HEK293 (cell line): ENCODE data around the gene XIAP.

Experiments used
- HOXD13 ChIP-seq: sonication (generic); formaldehyde crosslinking; IDR thresholded peaks from 2 replicates; pipeline ENCODE4 v1.8.0; 2022; ENCODE audit warnings: missing genetic modification reagents, borderline replicate concordance
- MYNN ChIP-seq: fragments of 450-650 bp; formaldehyde crosslinking; IDR thresholded peaks from 2 replicates; pipeline ENCODE4 v1.5.1; 2016; ENCODE audit warnings: missing biosample characterization, missing genetic modification characterization, borderline replicate concordance
- OSR2 ChIP-seq: fragments of 450-650 bp; formaldehyde crosslinking; IDR thresholded peaks from 2 replicates; pipeline ENCODE4 v1.5.1; 2016; ENCODE audit warnings: missing biosample characterization, missing genetic modification characterization
- REPIN1 ChIP-seq: fragments of 450-650 bp; formaldehyde crosslinking; IDR thresholded peaks from 2 replicates; pipeline ENCODE4 v1.5.1; 2017; ENCODE audit warnings: missing biosample characterization, missing genetic modification characterization, low read depth
- YY2 ChIP-seq: fragments of 450-650 bp; formaldehyde crosslinking; IDR thresholded peaks from 2 replicates; pipeline ENCODE4 v1.5.1; 2016; ENCODE audit warnings: missing biosample characterization, missing genetic modification characterization
- ZBTB17 ChIP-seq: fragments of 450-650 bp; formaldehyde crosslinking; IDR thresholded peaks from 2 replicates; pipeline ENCODE4 v1.5.1; 2016; ENCODE audit warnings: missing biosample characterization, missing genetic modification characterization
- ZFHX2 ChIP-seq: fragments of 450-650 bp; formaldehyde crosslinking; conservative IDR thresholded peaks from 2 replicates; pipeline ENCODE4 v1.5.1; 2016; ENCODE audit warnings: missing biosample characterization, missing genetic modification characterization
- ZFP69B ChIP-seq: fragments of 450-650 bp; formaldehyde crosslinking; IDR thresholded peaks from 2 replicates; pipeline ENCODE4 v1.5.1; 2016; ENCODE audit warnings: missing biosample characterization, missing genetic modification characterization
- ZNF132 ChIP-seq: fragments of 450-650 bp; formaldehyde crosslinking; IDR thresholded peaks from 2 replicates; pipeline ENCODE4 v1.5.1; 2017; ENCODE audit warnings: missing biosample characterization, missing genetic modification characterization, borderline replicate concordance
- ZNF133 ChIP-seq: fragments of 450-650 bp; formaldehyde crosslinking; IDR thresholded peaks from 2 replicates; pipeline ENCODE4 v1.5.1; 2016; ENCODE audit warnings: missing biosample characterization, missing genetic modification characterization
- ZNF16 ChIP-seq: fragments of 450-650 bp; formaldehyde crosslinking; IDR thresholded peaks from 2 replicates; pipeline ENCODE4 v1.5.1; 2016; ENCODE audit warnings: low read depth, missing biosample characterization, missing genetic modification characterization
- ZNF214 ChIP-seq: fragments of 450-650 bp; formaldehyde crosslinking; IDR thresholded peaks from 2 replicates; pipeline ENCODE4 v1.5.1; 2017; ENCODE audit warnings: missing biosample characterization, mild to moderate bottlenecking, missing genetic modification characterization, borderline replicate concordance
- ZNF274 ChIP-seq, 2 experiments: fragments of 200-500 bp in 1 of 2; fragments of 450-650 bp in 1 of 2; sonication (Bioruptor generic) in 1 of 2; formaldehyde crosslinking in 1 of 2; IDR thresholded peaks; 2 replicates each; pipeline versions ENCODE4 v1.5.1 to v1.6.1; 2014 to 2016; ENCODE audit warnings: borderline replicate concordance in 1 of 2, inconsistent platforms in 1 of 2, low read length in 1 of 2, missing biosample characterization in 1 of 2, missing genetic modification characterization in 1 of 2
- ZNF302 ChIP-seq: fragments of 450-650 bp; formaldehyde crosslinking; IDR thresholded peaks from 2 replicates; pipeline ENCODE4 v1.5.1; 2016; ENCODE audit warnings: missing biosample characterization, missing genetic modification characterization, low read depth
- ZNF366 ChIP-seq: fragments of 450-650 bp; formaldehyde crosslinking; conservative IDR thresholded peaks from 2 replicates; pipeline ENCODE4 v1.5.1; 2016; ENCODE audit warnings: missing biosample characterization, missing genetic modification characterization
- ZNF426 ChIP-seq: fragments of 450-650 bp; formaldehyde crosslinking; IDR thresholded peaks from 2 replicates; pipeline ENCODE4 v1.5.1; 2017; ENCODE audit warnings: missing biosample characterization, missing genetic modification characterization, mild to moderate bottlenecking, inconsistent platforms, moderate library complexity
- ZNF544 ChIP-seq: fragments of 450-650 bp; formaldehyde crosslinking; IDR thresholded peaks from 2 replicates; pipeline ENCODE4 v1.5.0; 2017; ENCODE audit warnings: missing biosample characterization, missing genetic modification characterization
- ZNF549 ChIP-seq: fragments of 450-650 bp; IDR thresholded peaks from 2 replicates; pipeline ENCODE4 v1.5.1; 2018; ENCODE audit warnings: missing biosample characterization, missing genetic modification characterization, mild to moderate bottlenecking, inconsistent platforms, moderate library complexity
- ZNF560 ChIP-seq: fragments of 450-650 bp; formaldehyde crosslinking; IDR thresholded peaks from 2 replicates; pipeline ENCODE4 v1.5.1; 2017; ENCODE audit warnings: missing biosample characterization, missing genetic modification characterization, borderline replicate concordance
- ZNF785 ChIP-seq: fragments of 450-650 bp; formaldehyde crosslinking; IDR thresholded peaks from 2 replicates; pipeline ENCODE4 v1.5.1; 2016; ENCODE audit warnings: missing biosample characterization, missing genetic modification characterization
- ZSCAN16 ChIP-seq: fragments of 450-650 bp; formaldehyde crosslinking; IDR thresholded peaks from 2 replicates; pipeline ENCODE4 v1.5.1; 2016; ENCODE audit warnings: missing biosample characterization, missing genetic modification characterization
- TF ChIP-seq, protein P1 (sequence below): fragments of 450-650 bp; formaldehyde crosslinking; IDR thresholded peaks from 2 replicates; pipeline ENCODE4 v1.5.1; 2016; ENCODE audit warnings: missing biosample characterization, missing genetic modification characterization, borderline replicate concordance
- TF ChIP-seq, protein P2 (sequence below): fragments of 450-650 bp; formaldehyde crosslinking; IDR thresholded peaks from 2 replicates; pipeline ENCODE4 v1.5.1; 2016; ENCODE audit warnings: missing biosample characterization, missing genetic modification characterization
- TF ChIP-seq, protein P3 (sequence below): fragments of 450-650 bp; formaldehyde crosslinking; IDR thresholded peaks from 2 replicates; pipeline ENCODE4 v1.5.1; 2017; ENCODE audit warnings: missing biosample characterization, missing genetic modification characterization

Gene XIAP

DNA sequence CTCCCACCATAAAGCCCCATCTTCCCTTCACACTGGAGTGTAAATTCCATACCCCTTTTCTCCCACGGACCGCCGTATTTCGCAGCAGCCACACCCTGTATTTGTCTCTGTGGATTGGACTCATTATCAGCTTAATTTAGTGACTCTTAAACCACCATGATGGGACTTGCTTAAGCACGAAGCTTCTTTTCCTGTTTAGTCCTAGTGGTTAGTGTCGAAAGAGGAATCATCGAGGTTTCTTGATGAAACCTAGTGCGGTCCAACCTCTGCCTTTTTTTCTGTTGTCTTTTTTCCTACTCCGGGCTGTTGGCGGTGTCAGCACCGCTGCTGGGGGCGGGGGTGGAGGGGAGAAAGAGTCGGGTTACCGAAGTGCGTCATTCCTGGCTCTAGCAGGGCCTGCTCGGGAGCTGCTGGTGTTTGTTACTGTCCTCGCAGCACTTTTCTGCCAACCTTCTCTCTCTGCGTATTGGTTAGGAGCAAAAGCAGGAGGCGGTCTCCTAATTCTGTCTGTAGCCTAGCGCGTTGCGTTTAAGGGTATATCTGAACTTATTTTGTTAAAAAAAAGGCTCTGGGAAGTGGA lies 103.0 kb downstream of the XIAP start (continued):
- TF ChIP-seq ZNF214 (tag by site-specific recombination) (no peak), MYNN (tag by site-specific recombination) (no peak), ZNF274 (IDR thresholded peaks at IDR 0.05; ENCODE audit: low read length) (no peak), ZNF274 (tag by site-specific recombination; IDR thresholded peaks at IDR 0.05; ENCODE audit: borderline replicate concordance) (no peak), ZNF560 (tag by site-specific recombination) (no peak), ZNF366 (tag by site-specific recombination) (peak; percentile 95), ZNF133 (no peak), ZNF785 (tag by site-specific recombination) (no peak), ZNF302 (no peak), OSR2 (tag by site-specific recombination) (peak; percentile 48; the same call in 1 of the 2 replicates), ZNF549 (no peak), HOXD13 (CRISPR knock-in tag) (no peak), ZNF426 (tag by site-specific recombination) (no peak), ZNF16 (tag by site-specific recombination) (no peak), ZFHX2 (peak; percentile 70), REPIN1 (tag by site-specific recombination) (no peak), ZNF544 (tag by site-specific recombination) (no peak), ZBTB17 (peak; percentile 94), ZSCAN16 (no peak), ZNF132 (no peak), YY2 (tag by site-specific recombination) (no peak), ZFP69B (tag by site-specific recombination) (no peak)
- TF ChIP-seq, protein P1, sequence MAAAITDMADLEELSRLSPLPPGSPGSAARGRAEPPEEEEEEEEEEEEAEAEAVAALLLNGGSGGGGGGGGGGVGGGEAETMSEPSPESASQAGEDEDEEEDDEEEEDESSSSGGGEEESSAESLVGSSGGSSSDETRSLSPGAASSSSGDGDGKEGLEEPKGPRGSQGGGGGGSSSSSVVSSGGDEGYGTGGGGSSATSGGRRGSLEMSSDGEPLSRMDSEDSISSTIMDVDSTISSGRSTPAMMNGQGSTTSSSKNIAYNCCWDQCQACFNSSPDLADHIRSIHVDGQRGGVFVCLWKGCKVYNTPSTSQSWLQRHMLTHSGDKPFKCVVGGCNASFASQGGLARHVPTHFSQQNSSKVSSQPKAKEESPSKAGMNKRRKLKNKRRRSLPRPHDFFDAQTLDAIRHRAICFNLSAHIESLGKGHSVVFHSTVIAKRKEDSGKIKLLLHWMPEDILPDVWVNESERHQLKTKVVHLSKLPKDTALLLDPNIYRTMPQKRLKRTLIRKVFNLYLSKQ (tag by site-specific recombination): no peak
- TF ChIP-seq, protein P2, sequence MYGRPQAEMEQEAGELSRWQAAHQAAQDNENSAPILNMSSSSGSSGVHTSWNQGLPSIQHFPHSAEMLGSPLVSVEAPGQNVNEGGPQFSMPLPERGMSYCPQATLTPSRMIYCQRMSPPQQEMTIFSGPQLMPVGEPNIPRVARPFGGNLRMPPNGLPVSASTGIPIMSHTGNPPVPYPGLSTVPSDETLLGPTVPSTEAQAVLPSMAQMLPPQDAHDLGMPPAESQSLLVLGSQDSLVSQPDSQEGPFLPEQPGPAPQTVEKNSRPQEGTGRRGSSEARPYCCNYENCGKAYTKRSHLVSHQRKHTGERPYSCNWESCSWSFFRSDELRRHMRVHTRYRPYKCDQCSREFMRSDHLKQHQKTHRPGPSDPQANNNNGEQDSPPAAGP (tag by site-specific recombination): peak; percentile 37; the same call in 1 of the 2 replicates
- TF ChIP-seq, protein P3, sequence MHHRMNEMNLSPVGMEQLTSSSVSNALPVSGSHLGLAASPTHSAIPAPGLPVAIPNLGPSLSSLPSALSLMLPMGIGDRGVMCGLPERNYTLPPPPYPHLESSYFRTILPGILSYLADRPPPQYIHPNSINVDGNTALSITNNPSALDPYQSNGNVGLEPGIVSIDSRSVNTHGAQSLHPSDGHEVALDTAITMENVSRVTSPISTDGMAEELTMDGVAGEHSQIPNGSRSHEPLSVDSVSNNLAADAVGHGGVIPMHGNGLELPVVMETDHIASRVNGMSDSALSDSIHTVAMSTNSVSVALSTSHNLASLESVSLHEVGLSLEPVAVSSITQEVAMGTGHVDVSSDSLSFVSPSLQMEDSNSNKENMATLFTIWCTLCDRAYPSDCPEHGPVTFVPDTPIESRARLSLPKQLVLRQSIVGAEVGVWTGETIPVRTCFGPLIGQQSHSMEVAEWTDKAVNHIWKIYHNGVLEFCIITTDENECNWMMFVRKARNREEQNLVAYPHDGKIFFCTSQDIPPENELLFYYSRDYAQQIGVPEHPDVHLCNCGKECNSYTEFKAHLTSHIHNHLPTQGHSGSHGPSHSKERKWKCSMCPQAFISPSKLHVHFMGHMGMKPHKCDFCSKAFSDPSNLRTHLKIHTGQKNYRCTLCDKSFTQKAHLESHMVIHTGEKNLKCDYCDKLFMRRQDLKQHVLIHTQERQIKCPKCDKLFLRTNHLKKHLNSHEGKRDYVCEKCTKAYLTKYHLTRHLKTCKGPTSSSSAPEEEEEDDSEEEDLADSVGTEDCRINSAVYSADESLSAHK (tag by site-specific recombination): 0 out of 2 replicates have a peak, but pooled peaks have one; percentile 51
- TF ChIP-seq, all 188 proteins: peak for 43
